NCI-H526 treated with DMSO at 0.1 percent for 48 hours (cell line): Measurements from ENCODE around the gene VAV3.

Experiments used
- DNase-seq: peaks from one replicate; lab custom pipeline; 2025; lab: John Stamatoyannopoulos, UW

Gene VAV3

DNA sequence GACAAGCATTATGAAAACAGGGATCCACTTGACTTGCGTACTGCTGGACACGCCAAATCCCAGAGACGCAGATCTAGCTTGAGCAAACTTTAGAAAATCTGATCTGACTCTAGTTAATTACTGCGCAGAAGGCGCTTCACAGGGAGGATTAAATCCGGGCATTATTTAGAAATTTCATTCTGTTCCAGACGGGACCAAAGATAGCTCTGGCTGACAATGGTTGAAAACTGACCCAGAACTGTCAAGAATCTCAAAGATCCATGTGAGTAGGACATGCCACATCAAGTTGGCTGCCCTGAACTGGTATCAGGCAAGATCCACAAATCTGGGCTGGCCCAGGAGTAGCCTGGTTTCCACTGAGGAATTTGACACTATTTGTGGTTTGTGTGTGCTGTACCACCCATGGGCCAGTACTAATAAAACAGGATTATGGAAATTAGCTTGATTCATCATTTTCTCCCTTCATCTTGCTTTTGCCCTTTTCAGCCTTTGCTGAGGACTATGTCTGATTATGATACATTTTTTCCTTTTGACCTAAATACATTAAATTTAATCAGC lies 171.0 kb downstream of the VAV3 start:
- no peak for DNase-seq

DNA sequence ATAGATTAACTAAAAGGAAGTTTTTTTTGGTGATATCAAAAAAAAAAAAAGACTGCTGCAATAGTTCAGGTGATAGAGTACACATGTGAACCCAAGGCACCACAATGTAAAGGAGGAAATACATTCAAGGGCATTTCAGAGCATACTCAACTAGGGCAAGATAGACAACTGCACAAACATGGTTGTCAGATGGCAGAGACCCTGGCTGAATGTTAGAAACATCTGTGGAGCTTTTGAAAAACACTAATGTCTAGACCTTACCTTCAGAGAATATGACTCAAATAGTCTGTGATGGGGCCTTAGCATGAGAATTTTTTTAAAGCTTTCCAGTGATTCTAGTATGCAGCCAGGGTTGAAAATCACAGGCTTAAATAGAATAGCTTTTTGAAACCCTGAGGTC lies 173.6 kb downstream of the VAV3 start:
- DNase-seq, result no peak

DNA sequence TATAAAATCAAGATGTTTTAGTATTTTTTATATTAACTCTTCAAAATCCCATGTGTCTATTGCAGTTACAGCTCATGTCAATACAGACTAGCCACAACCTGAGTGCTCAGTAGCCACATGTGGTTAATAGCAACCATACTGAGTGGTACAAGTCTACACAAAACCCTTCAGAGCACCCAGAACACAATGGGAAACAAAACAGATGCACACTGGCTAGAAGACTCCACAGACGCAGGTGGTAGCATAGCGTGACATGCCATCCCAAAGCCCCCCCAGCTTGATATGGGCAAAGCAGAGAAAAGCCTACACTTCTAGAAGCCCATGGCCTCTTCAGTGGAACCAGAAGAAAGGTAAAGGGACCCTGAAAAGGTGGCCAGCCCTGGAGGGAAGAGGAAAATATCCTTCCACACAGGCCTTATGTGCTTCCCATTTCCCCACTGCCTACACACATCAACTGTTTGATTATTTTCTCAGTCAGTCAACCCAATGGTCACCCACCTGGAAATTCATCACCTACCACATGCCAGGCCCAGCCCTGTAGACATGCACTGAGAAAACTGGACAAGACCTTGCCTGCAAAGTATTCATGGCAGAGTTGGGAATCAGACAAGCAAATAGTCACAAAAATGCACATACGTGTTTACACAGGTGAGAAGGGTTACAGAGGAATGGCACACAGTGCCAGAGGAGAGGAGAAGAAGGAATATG lies 175.0 kb downstream of the VAV3 start:
- DNase-seq, result no peak

DNA sequence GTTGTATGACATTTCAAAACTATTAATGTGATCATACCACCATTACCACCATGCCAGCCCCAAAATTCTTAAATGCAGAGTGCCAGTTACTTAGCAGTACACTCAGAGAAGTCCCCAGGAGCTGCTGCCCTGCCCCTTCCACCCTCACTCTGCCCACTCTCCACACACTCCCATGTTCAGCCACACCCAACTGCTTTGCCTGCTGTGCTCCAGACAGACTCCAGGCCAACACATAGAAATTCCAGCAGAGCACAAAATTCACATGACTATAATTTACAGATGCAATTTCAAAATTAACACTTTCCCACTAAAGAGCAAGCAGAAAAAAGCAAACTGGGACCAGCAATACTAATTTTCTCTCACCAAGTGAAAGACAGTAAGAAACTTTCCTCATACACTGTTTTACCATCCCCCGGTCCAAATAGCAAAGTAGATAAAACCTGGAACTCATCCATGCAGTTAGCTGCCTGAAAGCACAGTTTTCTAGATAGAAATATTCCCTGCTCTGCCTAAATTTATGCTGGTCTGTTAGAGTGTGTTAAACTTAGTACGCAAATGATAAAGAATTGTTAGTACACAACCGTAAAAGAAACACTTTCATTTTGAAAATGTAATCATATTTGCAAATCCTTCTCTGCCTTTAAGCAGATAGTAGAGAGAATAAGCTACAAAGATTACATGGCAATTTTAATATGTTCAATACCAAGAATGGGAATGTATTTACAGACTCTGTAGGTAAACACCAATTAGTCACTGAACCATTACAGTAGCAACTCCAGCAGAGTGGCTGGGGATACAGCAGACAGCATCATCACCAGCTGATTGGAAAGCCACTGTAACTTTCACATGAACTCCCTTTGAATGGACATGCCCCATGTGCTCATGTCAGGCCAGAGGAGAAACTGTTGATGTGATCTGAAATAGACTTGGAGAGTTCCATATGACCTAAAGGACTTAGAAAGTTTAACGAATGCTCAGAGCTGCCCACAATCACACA lies 176.5 kb downstream of the VAV3 start:
- DNase-seq, result no peak

DNA sequence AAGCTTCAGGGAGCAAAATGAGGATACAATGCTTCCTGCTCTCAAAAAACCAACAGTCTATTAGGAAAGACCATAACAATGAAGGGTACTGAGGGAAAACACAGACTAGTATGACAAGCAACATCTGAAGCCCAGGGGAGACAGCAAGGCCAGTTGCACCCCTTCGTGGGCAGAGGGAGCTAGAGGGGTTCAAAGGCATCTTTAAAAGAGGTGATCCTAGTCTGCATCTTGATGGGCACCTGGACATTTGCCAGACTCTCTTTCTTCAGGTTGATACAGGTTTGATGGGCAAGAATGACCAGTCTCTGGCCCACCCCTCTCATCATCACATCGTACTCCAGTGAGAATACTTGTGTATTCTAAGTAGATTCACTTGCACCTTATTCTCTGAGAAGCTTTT lies 177.7 kb downstream of the VAV3 start:
- DNase-seq, result no peak

DNA sequence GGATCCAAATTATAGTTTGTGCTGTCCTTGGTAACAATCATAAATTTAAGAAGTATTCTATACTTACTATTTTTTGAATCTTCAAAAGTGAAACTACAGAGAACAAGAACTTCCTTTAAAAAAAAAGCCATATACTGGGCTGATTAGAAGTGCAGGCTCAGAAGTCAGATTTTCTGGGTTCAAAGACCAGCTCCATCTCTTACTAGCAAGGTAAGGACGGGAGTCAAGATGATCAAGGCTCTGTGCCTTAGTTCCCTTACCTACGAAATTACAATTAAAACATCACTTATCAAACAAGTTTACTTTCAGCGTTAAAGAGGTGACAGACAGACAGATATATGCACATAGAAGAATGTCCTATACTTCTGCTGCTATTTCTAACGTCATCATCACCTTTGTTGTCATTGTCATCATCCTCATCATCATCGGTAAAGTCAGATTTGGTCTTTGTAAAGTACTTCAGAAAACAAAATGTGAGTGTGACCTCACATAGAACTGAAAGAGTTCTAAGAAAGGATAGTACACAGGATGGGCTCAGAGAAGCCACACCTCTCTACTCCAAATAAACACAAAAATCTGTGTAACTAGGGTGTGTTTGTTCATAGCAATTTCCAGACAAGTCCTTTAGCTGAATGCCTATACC lies 178.7 kb downstream of the VAV3 start:
- no peak for DNase-seq

DNA sequence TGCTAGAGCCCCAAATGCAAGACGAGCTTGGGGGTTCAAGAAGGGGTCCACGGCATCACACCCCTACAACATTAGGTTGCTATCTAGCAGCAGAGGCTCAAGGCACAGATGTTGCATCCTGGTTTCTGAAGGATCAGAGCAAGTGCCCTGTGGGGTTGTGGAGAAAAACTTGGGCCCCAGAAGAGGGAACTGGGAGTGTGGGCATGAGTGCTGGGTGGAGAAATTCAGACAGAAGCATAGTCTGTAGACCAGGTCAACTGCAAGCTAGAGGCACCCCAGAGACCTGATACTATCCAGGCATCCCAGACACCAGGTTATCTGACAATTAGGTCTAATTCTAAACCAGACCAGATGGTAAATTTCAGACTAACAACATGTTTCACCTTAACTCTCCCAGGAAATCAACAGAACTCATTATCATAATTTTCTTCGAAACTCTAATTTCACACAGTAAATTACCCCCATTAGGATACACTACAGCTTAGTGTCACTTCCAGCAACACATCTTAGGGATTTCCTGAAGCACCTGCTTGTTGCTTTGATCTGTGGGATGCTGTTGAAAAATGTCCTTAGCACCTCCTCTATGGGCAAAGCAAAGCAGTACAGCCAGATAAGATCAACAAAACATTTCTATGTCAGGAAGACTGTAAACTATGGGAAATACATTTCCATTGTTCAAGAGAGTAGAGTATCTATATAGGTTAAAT lies 179.3 kb downstream of the VAV3 start:
- DNase-seq, result no peak

DNA sequence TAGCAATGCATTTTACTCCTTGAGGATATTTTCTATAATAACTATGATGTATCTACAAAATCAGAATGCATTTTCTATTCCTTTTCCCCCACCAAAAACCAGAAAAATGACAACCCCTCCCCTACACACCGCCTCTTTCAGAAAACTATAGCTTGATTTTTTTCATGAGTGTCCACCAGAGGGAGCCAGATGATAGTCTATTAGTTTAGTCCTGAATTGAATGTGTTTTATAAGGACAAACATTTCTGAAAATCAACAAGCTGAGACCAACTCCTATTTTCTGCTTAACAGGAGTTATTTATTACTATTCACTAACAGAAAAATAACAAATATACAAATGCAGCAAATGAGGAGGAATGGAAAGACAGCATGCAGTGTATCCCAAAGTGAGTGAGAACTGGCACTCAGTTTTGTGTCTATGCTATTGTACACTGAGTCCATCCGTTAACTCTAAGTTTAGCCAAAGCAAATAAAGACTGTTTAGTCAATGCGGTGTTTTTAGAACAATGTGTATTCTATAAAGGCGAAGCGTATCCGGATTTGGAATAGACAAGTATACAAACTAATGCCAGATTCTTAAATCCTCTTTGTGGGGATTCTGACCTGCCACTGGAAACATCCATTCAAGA lies 182.6 kb downstream of the VAV3 start:
- DNase-seq, result peak; percentile 29

DNA sequence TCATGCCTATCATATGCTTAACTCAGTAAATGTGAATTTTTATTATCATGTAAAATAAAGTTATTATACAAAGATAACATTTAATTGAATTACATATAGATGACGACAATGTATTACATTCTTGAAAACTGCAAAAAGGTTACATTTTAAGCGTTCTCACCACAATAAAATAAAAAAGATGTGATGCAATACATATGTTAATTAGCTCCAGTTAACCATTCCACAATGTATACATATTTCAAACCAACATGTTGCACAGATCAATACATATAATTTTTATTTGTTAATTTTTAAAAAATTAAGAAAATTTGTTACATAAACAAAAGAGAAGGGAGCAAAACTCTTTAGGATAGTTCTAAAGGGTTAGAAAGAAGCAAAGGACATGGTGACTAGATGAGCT lies 183.7 kb downstream of the VAV3 start:
- DNase-seq, result no peak

DNA sequence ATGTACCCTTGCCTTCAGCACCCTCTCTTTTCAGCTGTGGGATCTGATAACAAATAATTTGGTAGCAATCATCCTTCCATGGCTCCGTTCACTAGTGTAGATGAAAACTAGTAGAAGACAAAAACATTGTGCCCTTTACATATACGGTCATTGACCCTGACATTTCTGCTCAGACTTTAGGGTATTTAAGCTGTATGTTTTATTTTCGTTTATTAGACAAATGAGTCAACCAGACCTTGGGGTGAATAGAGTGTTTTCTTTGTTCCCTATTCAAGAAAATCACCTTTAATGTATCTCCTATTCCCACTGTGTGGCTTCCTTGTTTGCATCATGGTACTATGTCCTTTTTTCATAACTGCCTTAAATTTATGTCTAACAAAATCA lies 187.3 kb downstream of the VAV3 start:
- DNase-seq, result no peak

DNA sequence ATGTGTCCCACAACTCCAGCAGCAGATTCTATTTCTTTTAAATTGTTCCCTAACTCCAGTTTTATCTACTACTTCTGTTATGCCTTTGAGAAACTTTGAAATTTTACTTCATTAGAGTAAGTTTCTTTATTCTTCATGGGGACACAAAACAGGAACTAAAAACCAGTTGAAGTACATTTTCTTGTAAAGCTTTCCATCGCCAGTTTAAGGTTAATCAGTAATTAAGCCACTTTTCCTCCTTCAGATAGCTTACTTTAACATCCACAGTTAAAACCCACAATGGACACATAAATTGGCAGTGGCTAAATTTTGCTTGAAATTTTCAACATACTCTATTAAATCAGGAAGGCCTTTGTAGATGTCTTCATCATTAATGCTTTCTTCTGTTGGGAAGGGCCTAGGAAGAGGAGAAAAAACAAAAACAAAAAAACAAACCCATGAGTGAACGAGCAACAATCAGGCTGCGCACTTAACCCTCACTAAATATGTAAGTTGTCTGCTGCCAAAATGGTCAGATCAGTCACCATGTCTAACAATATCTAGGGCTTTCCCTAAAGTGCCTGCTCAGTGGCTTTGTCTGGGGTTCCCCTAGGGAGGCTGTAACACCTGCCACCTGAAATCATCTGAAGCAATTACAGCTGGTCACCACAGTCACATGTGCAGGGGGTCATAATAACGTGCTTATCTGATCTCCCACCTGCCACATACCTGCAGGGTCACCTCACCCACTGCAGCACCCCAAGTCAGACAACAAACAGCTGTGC lies 187.9 kb downstream of the VAV3 start:
- DNase-seq, result no peak

DNA sequence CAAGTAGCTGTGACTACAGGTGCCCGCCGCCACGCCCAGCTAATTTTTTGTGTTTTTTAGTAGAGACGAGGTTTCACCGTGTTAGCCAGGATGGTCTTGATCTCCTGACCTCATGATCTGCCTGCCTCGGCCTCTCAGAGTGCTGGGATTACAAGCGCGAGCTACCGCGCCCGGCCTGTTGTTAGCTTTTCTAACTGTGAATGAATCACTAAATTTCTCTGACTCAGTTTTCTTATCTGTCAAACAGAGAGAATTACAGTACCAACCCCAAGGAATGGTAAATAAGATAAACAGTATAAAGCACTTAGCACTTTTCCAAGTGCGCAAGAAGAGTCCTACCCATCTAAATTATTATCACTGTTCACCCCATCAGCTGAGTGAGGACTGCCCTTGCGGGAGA lies 193.6 kb downstream of the VAV3 start:
- no peak for DNase-seq

DNA sequence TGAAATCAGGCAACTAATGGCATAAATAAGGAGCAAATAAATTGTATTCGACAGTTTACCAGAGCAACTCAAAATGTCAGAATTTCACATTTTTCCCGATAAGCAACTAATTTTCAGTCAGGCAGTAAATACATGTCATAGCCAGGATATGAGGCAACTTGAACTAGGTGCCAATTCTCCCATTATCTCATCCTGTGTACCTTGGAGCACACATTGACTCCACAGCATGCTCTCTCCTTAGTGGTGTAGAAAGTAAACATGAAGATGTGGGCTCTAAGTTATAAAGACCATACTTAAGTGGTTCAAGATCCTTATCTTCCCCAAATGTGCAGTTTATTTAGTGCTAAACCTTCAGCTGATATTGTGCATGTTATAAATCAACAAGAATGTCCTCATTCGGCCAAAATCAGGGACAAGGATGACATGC lies 197.8 kb downstream of the VAV3 start:
- no peak for DNase-seq

DNA sequence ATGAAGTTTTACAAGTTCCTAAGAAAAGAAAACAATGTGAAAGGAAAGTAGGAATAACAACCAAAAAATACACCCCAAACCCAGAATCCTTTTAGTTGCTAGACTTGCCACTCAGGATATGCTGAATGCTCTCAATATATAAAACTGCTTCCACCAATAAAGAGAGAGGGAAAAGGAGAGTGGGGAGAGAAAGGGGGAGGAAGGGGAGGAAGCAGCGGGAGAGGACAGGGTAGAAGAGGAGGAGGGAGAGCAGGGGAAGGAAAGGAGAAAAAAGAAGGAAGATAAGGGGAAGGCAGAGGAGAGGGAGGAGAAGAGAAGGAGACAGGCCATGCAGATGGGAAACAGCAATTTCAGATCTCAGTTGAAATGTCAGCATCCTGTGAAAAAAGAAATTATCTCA lies 198.4 kb downstream of the VAV3 start:
- no peak for DNase-seq

DNA sequence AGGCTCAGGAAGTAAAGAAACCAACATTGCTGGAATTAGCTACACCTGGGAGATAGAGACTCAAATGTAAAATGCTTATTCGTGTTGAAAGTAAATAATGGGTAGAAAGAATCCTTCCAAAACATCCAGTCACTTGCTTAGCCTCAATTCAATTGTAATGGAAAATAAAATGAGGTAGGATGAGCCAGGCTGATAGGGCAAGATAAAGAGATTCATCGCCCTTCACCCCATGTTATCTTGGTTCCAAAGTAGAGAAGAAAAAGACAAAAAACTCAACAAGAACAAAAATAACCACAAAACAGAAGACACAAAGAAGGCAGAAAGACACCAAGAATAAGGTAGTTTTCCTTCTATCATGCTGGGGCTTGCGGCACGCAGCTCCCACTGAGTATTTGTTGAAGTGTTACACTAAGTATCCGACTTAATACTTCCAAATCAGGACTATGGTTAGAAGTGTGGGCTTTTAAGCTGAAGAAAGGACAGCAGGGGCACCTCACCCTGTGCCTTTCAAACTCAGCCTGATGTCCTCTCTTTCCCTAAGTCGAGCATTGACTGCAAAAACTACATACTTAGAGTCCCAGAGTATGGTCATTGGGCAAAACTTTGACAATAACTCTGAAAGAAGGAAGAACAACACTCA lies 202.1 kb downstream of the VAV3 start:
- no peak for DNase-seq

DNA sequence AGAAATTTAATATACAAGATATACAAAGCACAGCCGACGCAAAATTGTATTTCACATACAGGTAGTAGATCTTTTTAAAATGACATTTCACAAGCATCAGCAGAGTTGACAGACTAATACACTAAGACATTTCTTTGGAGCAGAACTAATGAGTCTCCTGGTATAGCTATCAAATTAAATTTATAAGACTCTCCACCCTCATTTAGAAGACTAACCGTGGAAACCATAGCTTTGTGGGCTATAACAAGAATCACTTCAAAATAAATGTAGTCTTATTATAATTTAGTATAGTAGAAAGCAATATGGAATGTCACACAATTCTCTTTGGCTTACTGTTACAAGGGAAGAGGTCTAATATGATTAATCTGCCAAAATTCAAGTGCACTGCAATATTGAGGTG lies 204.9 kb downstream of the VAV3 start:
- DNase-seq, result no peak

DNA sequence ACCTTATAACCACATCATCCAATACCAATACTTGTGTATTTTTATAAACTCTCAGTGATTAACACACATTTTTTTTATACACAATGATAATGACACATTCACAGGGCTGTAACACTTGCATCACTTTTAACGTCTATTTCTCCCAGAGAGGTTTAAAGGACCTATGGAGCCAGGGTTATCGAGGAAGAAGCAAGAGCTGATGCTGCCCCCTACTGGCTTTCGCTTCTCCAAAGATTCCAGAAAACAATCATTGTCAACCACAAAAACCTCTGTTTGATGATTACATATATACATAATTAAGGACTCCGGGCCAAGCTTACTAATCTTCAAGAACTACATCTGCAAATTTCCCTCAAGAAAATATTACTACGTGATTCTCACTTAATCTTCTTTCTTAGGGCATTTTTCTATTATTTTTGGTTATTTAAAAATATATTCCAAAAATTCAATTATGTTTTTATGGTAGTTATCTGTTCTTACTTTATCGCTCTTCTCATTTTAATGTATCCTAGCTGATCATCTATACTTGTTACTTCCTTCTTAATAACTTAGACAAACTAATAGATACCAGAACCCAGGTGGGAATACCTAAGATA lies 214.5 kb downstream of the VAV3 start:
- peak; percentile 49 for DNase-seq

DNA sequence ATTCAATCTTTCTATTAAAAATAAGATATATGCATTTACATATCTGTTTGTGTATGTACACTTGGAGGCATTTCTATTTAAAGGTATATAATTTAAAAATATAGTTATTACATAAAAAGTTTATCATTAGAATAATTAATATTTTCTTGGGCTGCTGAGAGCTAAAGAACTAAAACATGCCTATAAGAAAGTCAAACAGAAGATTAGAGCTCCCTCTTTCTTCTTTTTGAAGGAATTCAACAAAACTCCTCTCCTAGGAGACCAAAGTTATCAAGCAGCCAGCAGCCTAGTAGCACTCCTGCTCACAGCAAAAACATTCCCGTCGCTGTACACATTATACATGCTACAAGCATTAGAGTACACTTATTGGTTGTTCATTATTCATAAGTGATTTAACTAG lies 216.4 kb downstream of the VAV3 start:
- DNase-seq, result no peak

DNA sequence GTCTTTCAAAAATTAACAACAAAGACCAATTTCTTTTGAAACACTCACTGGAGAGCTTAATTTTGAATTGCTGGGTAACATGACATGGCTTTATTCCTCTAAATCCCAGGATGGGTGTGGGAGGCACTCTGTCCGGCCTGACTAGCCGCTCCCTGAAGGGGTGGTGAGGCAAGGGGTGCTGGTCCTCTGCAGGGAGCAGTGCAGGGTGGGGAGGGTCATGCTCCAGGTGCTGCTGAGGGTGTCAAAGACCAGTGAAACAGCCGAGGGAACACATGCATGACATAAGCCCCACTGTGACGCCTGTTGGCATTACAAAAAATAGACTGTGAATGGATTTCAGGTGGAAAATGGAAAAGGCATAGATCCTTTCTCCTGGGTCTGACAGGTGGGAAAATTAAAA lies 223.7 kb downstream of the VAV3 start:
- DNase-seq, result no peak

DNA sequence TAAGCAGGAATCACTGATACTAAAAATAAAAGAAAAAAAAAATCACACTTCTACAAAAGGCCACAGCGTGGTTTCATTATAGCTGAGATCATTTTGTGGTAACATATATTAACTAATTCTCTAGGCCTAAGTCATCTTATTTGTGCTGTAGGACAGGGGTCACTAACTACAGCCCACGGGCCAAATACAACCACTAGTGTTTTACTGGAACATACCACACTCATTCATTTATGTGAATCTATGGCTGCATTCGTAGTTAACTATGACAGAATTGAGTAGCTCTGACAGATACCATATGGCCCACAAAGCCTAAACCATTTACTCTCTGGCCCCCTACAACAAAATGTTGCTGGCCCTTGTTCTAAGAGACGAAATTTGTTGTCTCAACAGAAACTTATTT lies 224.4 kb downstream of the VAV3 start:
- DNase-seq, result no peak
